NB4 (cell line): ENCODE results near the gene LCE1C.

Source experiments
- CTCF ChIP-seq: IDR thresholded peaks from one replicate; pipeline ENCODE4 v1.5.1; 2012; ENCODE audit warnings: low read depth, low read length
- POLR2A ChIP-seq: IDR thresholded peaks from 2 replicates; pipeline ENCODE4 v1.6.1; 2011; ENCODE audit warnings: mild to moderate bottlenecking; ENCODE audit not compliant: insufficient read length; ENCODE audit errors: extremely low read depth

DNA sequence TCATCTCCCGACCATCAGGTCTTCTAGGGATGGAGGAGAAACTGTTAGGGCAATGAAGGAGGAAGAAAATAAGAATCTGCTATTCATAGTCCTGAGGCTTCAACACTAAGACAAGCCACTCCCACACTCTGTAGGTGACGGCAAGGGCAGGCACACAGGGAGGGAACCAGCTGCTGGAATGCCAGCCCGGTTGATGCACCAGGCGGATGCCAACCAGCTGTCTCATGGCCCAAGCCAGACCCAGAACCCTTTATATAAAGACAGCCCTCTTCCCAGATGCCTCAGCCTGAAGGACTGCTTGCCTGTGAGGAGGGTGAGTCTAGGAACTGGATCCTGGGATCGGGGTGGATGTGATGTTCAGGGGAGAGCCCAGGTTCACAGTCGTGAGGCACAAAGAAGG, 48.7 kb downstream of the LCE1C start, which contains the start of gene KPRP:
- no peak for TF ChIP-seq POLR2A
- no peak for TF ChIP-seq CTCF
